NCI-H1417 treated with DMSO at 0.1 percent for 48 hours (cell line): Measurements from ENCODE around the gene PDE7B.

ENCODE experiments used
- DNase-seq: peaks from one replicate; lab custom pipeline; 2025; lab: John Stamatoyannopoulos, UW

PDE7B gene

GRCh38 chr6:136236466-136237293 is 385.2 kb downstream of the PDE7B start:
- DNase-seq: no peak

DNA sequence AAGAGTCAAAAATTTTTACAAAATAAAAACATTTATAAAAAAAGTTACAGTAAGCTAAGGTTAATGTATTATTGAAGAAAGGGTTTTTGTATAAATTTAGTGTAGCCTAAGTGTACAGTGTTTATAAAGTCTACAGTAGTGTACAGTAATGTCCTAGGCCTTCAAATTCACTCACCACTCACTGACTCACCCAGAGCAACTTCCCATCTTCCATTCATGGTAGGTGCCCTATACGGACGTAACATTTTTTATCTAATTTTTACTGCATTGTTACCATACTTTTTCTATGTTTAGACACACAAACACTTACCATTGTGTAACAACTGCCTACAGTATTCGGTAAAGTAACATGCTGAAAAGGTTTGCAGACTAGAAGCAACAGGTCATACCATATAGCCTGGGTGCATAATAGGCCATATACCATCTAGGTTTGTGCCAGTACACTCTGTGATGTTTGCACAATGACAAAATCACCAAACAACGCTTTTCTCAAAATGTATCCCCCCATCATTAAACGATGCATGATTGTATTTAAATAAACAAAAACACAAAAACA is 392.6 kb downstream of the PDE7B start:
- DNase-seq: no peak
